ENCODE results near the gene SPAG9. TPM values are rescaled to one million over a fixed set of nuclear protein-coding genes. Genes with fewer than 3 reads are reported as not detected.

Gene SPAG9
- total RNA-seq, 1 experiment from 2014 or later: 90.5 TPM

DNA sequence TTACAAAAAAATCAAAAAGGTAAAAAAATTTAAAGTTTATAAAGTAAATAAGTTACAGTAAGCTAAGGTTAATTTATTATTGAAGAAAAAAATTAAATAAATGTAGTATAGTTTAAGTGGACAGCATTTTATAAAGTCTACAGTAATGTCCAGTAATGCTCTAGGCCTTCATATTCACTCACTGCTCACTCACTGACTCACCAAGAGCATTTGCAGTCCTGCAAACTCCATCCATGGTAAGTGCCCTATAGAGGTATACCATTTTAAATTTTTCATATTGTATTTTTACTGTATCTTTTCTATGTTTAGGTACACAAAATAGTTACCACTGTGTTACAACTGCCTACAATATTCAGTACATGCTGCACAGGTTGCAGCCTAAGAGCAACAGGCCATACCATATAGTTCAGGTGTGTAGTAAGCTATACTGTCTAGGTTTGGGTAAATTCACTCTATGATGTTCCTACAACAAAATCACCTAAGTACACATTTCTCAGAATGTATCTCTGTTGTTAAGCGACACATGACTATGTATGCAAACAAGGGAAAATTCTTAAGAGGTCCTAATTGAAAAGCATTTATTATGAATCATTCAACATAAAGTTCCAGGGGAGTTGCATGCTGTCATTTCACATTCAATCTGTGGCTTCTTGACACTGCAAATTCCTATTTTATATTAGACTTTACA is 92.3 kb downstream of the SPAG9 start:
- Histone ChIP-seq H3K27me3 (ENCODE audit: low read length) (no peaks in the 10 kb centered on the region), H3K79me2 (ENCODE audit: low read length) (no peaks in the 10 kb centered on the region), H3K4me1 (ENCODE audit: insufficient read depth, low read length) (no peaks in the 10 kb centered on the region; the same call in 1 of the 2 replicates), H3K27ac (ENCODE audit: low read length) (no peak overlapping the region), H3K4me2 (ENCODE audit: low read length) (no peak overlapping the region), H3K9me3 (ENCODE audit: low read length) (no peaks in the 10 kb centered on the region), H3K36me3 (ENCODE audit: low read depth, low read length) (no peaks in the 10 kb centered on the region), H4K20me1 (ENCODE audit: low read length) (no peaks in the 10 kb centered on the region), H2AFZ (ENCODE audit: low read length) (no peak overlapping the region), H3K9ac (ENCODE audit: low read length) (no peak overlapping the region), H3F3A (ENCODE audit: low read length, unreplicated experiment) (no peaks in the 10 kb centered on the region), H3K9me2 (replicated peaks; ENCODE audit: low read length) (no peaks in the 10 kb centered on the region), H3K4me3 (ENCODE audit: low read length) (no peak overlapping the region)
- BruUV-seq (replicated peaks): no TSS peak
- ChIA-PET POLR2A (ENCODE audit: unreplicated experiment) (no interaction called here), CTCF (no interaction called here)
- ATAC-seq: peak; percentile 47
- intact Hi-C loops (cut with micrococcal nuclease): no loop called here
- no peak for DNase-seq
- TF ChIP-seq EZH2 (IDR thresholded peaks at IDR 0.05; ENCODE audit: low read length, unreplicated experiment) (no peak), EZH2phosphoT487 (IDR thresholded peaks at IDR 0.05; ENCODE audit: borderline replicate concordance, low read length) (no peak)
- TF ChIP-seq, protein P1, sequence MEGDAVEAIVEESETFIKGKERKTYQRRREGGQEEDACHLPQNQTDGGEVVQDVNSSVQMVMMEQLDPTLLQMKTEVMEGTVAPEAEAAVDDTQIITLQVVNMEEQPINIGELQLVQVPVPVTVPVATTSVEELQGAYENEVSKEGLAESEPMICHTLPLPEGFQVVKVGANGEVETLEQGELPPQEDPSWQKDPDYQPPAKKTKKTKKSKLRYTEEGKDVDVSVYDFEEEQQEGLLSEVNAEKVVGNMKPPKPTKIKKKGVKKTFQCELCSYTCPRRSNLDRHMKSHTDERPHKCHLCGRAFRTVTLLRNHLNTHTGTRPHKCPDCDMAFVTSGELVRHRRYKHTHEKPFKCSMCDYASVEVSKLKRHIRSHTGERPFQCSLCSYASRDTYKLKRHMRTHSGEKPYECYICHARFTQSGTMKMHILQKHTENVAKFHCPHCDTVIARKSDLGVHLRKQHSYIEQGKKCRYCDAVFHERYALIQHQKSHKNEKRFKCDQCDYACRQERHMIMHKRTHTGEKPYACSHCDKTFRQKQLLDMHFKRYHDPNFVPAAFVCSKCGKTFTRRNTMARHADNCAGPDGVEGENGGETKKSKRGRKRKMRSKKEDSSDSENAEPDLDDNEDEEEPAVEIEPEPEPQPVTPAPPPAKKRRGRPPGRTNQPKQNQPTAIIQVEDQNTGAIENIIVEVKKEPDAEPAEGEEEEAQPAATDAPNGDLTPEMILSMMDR (conservative IDR thresholded peaks at IDR 0.05; ENCODE audit: low read depth, low read length): no peak

DNA sequence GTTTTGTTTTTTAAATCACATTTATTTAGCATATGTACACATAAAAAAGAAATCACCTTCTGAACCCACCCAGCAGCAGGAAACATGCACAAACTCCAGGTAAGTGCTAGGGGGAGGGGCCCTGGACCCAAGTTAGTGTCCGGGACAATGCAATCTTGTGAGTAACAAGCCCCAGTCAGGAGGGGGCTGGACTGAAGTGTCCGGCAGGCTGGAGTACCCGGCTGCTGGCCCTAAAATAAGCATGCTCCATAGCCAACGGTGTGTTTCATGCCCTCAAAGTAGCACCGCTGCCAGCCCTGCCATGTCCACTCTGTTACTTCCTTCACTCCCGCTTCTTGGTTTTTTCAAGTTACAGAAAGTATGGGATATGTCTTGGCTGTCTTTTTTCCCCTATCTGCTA is 102.1 kb downstream of the SPAG9 start:
- Histone ChIP-seq H3K27me3 (ENCODE audit: low read length) (no peaks in the 10 kb centered on the region), H3K4me1 (ENCODE audit: insufficient read depth, low read length) (peaks cover 10% of the 10 kb centered on the region; the same call in 1 of the 2 replicates), H3K4me3 (ENCODE audit: low read length) (no peak overlapping the region), H3K9me2 (replicated peaks; ENCODE audit: low read length) (no peaks in the 10 kb centered on the region), H3K9me3 (ENCODE audit: low read length) (no peaks in the 10 kb centered on the region), H3K9ac (ENCODE audit: low read length) (no peak overlapping the region), H2AFZ (ENCODE audit: low read length) (no peak overlapping the region), H3F3A (ENCODE audit: low read length, unreplicated experiment) (peaks cover 2% of the 10 kb centered on the region), H4K20me1 (ENCODE audit: low read length) (no peaks in the 10 kb centered on the region), H3K27ac (ENCODE audit: low read length) (no peak overlapping the region), H3K4me2 (ENCODE audit: low read length) (no peak overlapping the region), H3K79me2 (ENCODE audit: low read length) (no peaks in the 10 kb centered on the region), H3K36me3 (ENCODE audit: low read depth, low read length) (peaks cover 23% of the 10 kb centered on the region)
- DNase-seq (no peak), ATAC-seq (no peak)
- intact Hi-C loops (cut with micrococcal nuclease): loop anchor here (5.0 kb wide), 1 partner anchor 39 kb away; no protein-coding TSS in a partner anchor
- ChIA-PET POLR2A (ENCODE audit: unreplicated experiment) (no interaction called here), CTCF (no interaction called here)
- no TSS peak for BruUV-seq (replicated peaks)
- no peak for TF ChIP-seq EZH2phosphoT487 (IDR thresholded peaks at IDR 0.05; ENCODE audit: borderline replicate concordance, low read length)
- TF ChIP-seq, protein P1 (conservative IDR thresholded peaks at IDR 0.05; ENCODE audit: low read depth, low read length): no peak
- TF ChIP-seq EZH2 (IDR thresholded peaks at IDR 0.05; ENCODE audit: low read length, unreplicated experiment): no peak

DNA sequence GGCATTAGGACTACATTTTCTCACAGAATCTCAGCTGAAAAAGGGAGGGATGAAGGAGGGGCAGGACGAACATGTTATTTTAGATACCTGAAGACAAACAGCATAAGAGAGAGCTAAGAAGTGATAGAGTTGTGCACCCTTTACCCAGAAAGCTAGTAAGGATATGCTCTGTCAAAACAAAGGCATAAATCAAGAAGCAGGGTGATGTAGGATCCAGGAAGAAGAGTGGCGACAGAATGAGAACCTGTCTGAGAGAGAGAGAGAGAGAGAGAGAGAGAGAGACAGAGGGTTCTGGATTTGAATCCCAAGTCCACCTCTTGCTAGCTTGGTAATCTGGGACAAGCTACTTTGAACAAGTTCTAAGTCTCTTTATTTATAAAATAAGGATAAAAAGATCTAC is 103.4 kb downstream of the SPAG9 start:
- Histone ChIP-seq H3K9me3 (ENCODE audit: low read length) (no peaks in the 10 kb centered on the region), H3K36me3 (ENCODE audit: low read depth, low read length) (peaks cover 26% of the 10 kb centered on the region), H3K9ac (ENCODE audit: low read length) (no peak overlapping the region), H3K4me3 (ENCODE audit: low read length) (no peak overlapping the region), H3K27me3 (ENCODE audit: low read length) (no peaks in the 10 kb centered on the region), H3K79me2 (ENCODE audit: low read length) (no peaks in the 10 kb centered on the region), H2AFZ (ENCODE audit: low read length) (no peak overlapping the region), H3K4me1 (ENCODE audit: insufficient read depth, low read length) (peaks cover 10% of the 10 kb centered on the region; the same call in 1 of the 2 replicates), H3K9me2 (replicated peaks; ENCODE audit: low read length) (no peaks in the 10 kb centered on the region), H3K4me2 (ENCODE audit: low read length) (no peak overlapping the region), H4K20me1 (ENCODE audit: low read length) (no peaks in the 10 kb centered on the region), H3F3A (ENCODE audit: low read length, unreplicated experiment) (peaks cover 2% of the 10 kb centered on the region), H3K27ac (ENCODE audit: low read length) (no peak overlapping the region)
- ChIA-PET CTCF (interaction anchor here (0.5 kb wide), 1 partner anchor 163 kb away, joined by 4 read pairs; no protein-coding TSS in a partner anchor), POLR2A (ENCODE audit: unreplicated experiment) (interaction anchor here (0.5 kb wide), 1 partner anchor 151 kb away, joined by 6 read pairs; the partner anchor contains the start of gene TOB1)
- intact Hi-C loops (cut with micrococcal nuclease): loop anchor here (5.0 kb wide), 1 partner anchor 40 kb away; no protein-coding TSS in a partner anchor
- TF ChIP-seq, protein P1 (conservative IDR thresholded peaks at IDR 0.05; ENCODE audit: low read depth, low read length): no peak
- TF ChIP-seq EZH2phosphoT487 (IDR thresholded peaks at IDR 0.05; ENCODE audit: borderline replicate concordance, low read length) (no peak), EZH2 (IDR thresholded peaks at IDR 0.05; ENCODE audit: low read length, unreplicated experiment) (no peak)
- ATAC-seq (no peak), DNase-seq (no peak)
- BruUV-seq (replicated peaks): no TSS peak
